ENCODE data around the gene GNLY.

GNLY gene

GRCh38 chr2:85706599-85707296 lies 12.6 kb downstream of the GNLY start:
- DNase-seq (ENCODE audit: low read depth), result no peak
- TF ChIP-seq CTCF (IDR thresholded peaks at IDR 0.05; ENCODE audit: control insufficient read depth, insufficient read depth, low read depth, low read length, missing control alignments), result no peak
- H3K4me3 ChIP-seq (ENCODE audit: control insufficient read depth, low read depth, low read length), result no peak overlapping the region

- H3K4me3 ChIP-seq (ENCODE audit: control insufficient read depth, low read depth, low read length), result no peak overlapping the region
- TF ChIP-seq CTCF (IDR thresholded peaks at IDR 0.05; ENCODE audit: control insufficient read depth, insufficient read depth, low read depth, low read length, missing control alignments), result peak; percentile 83
- DNase-seq (ENCODE audit: low read depth), result peak; percentile 70
Measured at GRCh38 chr2:85707304-85707703, 13.1 kb downstream of the GNLY start.

- TF ChIP-seq CTCF (IDR thresholded peaks at IDR 0.05; ENCODE audit: control insufficient read depth, insufficient read depth, low read depth, low read length, missing control alignments), result no peak
- no peak for DNase-seq (ENCODE audit: low read depth)
- no peak overlapping the region for H3K4me3 ChIP-seq (ENCODE audit: control insufficient read depth, low read depth, low read length)
Measured at GRCh38 chr2:85708641-85709040, 14.5 kb downstream of the GNLY start.

GRCh38 chr2:85709401-85709811 lies 15.2 kb downstream of the GNLY start:
- no peak for TF ChIP-seq CTCF (IDR thresholded peaks at IDR 0.05; ENCODE audit: control insufficient read depth, insufficient read depth, low read depth, low read length, missing control alignments)
- no peak overlapping the region for H3K4me3 ChIP-seq (ENCODE audit: control insufficient read depth, low read depth, low read length)
- no peak for DNase-seq (ENCODE audit: low read depth)

- DNase-seq (ENCODE audit: low read depth), result no peak
- H3K4me3 ChIP-seq (ENCODE audit: control insufficient read depth, low read depth, low read length), result no peak overlapping the region
- no peak for TF ChIP-seq CTCF (IDR thresholded peaks at IDR 0.05; ENCODE audit: control insufficient read depth, insufficient read depth, low read depth, low read length, missing control alignments)
Measured at GRCh38 chr2:85710687-85711577, 16.8 kb downstream of the GNLY start.

- no peak for TF ChIP-seq CTCF (IDR thresholded peaks at IDR 0.05; ENCODE audit: control insufficient read depth, insufficient read depth, low read depth, low read length, missing control alignments)
- no peak for DNase-seq (ENCODE audit: low read depth)
- H3K4me3 ChIP-seq (ENCODE audit: control insufficient read depth, low read depth, low read length), result no peak overlapping the region
Measured at GRCh38 chr2:85711578-85712060, 17.5 kb downstream of the GNLY start.

Data from AG09309 (cell line).